ENCODE measurements around the gene ATMIN.

The ATMIN gene

DNA sequence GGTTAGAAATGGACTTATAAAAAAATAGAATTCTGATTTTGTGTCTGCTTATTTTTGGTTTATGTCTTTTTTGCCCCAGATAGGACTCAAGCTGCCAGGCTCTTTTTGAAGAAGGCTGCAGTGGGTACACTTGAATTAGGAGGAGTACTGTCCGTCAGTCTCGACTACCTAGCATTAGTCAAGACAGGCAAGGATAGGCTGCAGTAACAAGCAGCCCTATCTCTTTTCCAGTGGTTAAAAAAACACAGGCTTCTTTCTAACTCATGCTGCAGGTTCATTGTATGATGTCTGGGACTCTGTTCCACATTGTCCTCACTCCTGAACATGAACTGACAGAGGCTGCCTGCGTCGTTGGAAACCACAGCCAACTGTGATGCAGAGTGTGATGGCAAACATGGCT, 33.4 kb downstream of the ATMIN start:
- Histone ChIP-seq H3K4me1 (ENCODE audit: control insufficient read depth in 1 of 2, insufficient read depth in 1 of 2, low read depth in 1 of 2, low read length in 1 of 2) (no peaks in the 10 kb centered on the region), H3K9me3 (no peaks in the 10 kb centered on the region), H3K4me3 (ENCODE audit: low read depth in 1 of 2, low read length in 1 of 2) (no peak overlapping the region), H3K27me3 (no peaks in the 10 kb centered on the region), H3K27ac (no peak overlapping the region), H3K36me3 (no peaks in the 10 kb centered on the region)
- TF ChIP-seq, protein P1, sequence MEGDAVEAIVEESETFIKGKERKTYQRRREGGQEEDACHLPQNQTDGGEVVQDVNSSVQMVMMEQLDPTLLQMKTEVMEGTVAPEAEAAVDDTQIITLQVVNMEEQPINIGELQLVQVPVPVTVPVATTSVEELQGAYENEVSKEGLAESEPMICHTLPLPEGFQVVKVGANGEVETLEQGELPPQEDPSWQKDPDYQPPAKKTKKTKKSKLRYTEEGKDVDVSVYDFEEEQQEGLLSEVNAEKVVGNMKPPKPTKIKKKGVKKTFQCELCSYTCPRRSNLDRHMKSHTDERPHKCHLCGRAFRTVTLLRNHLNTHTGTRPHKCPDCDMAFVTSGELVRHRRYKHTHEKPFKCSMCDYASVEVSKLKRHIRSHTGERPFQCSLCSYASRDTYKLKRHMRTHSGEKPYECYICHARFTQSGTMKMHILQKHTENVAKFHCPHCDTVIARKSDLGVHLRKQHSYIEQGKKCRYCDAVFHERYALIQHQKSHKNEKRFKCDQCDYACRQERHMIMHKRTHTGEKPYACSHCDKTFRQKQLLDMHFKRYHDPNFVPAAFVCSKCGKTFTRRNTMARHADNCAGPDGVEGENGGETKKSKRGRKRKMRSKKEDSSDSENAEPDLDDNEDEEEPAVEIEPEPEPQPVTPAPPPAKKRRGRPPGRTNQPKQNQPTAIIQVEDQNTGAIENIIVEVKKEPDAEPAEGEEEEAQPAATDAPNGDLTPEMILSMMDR (IDR thresholded peaks at IDR 0.05), result no peak

DNA sequence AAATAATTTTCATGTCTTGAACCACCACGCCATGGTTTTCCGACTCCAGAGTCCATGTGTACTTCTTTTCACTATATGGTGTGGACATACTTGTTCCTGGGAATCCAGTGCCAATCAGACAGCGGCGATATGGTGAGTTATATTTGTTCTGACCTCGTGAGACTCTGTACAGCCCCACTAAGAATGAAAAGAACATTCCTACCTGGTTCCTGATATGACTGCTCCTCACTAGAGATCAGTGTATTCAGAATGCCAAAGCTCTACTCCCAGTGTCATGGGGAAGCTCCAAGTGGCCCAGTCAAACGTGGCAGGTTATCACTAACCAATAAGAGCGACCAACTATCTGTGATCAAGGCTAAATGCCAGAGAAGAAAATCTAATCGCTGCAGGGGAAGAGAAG, 35.3 kb downstream of the ATMIN start:
- Histone ChIP-seq H3K27ac (no peak overlapping the region), H3K4me1 (ENCODE audit: control insufficient read depth in 1 of 2, insufficient read depth in 1 of 2, low read depth in 1 of 2, low read length in 1 of 2) (peaks cover 0 to under 1% of the 10 kb centered on the region in 2 experiments), H3K27me3 (no peaks in the 10 kb centered on the region), H3K36me3 (no peaks in the 10 kb centered on the region), H3K9me3 (no peaks in the 10 kb centered on the region), H3K4me3 (ENCODE audit: low read depth in 1 of 2, low read length in 1 of 2) (no peak overlapping the region)
- TF ChIP-seq, protein P1 (IDR thresholded peaks at IDR 0.05), result no peak

DNA sequence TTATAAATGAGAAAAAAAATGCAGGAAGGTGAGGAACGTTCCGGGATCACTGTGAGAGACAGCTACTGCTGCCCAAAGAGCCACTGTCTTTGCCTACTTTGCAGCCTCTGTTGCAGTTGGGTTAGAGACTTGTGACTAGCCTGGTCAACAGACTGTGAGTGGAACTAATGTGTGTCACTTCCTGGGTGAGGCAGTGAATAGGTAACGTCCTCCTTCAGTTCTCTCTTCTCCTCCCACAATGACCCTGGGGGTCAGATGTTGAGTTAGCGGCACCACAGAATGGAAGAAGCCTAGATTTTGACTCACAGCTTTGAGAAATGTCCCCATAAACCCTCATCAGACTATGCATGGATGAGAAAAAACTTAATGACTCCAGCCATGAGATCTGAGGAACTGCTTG, 36.2 kb downstream of the ATMIN start:
- Histone ChIP-seq H3K4me3 (ENCODE audit: low read depth in 1 of 2, low read length in 1 of 2) (no peak overlapping the region), H3K27ac (no peak overlapping the region), H3K36me3 (no peaks in the 10 kb centered on the region), H3K27me3 (no peaks in the 10 kb centered on the region), H3K9me3 (no peaks in the 10 kb centered on the region), H3K4me1 (ENCODE audit: control insufficient read depth in 1 of 2, insufficient read depth in 1 of 2, low read depth in 1 of 2, low read length in 1 of 2) (peaks cover 4 to 8% of the 10 kb centered on the region in 2 experiments)
- TF ChIP-seq, protein P1 (IDR thresholded peaks at IDR 0.05), result no peak

DNA sequence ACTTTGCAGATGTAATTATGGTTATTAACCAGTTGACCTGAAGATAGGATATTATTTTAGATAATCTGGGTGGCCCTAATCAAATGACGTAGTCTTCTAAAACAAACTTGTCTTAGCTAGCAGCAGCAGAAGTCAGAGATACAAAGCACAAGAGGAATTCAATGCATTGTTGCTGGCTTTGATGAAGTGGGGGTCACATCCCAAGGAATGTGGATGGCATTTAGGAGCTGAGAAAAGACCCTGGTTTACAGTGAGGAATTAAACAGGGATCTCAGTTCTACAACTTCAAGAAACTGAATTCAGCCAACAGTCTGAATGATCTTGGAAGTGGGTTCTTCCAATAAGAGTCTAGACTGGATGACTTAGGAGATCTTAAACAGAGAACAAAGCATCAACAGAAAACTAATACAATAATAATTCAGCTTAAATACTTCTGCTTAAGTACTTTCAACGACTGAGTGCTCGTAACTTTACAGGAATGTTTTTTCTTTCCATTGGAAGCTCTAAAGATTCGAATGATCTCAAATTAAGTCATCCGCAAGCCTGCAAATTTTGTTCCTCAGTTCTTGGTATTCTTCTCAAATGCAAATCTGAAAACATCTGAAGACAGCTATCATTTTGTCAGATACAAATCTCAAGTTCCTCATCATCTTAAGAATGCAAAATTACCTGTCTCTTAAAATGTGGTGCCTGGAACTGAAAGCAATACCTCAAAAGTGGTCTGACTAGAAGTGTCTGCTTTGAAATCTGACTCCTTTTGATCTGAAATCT, 38.1 kb downstream of the ATMIN start:
- Histone ChIP-seq H3K4me3 (ENCODE audit: low read depth in 1 of 2, low read length in 1 of 2) (no peak overlapping the region), H3K9me3 (no peaks in the 10 kb centered on the region), H3K4me1 (ENCODE audit: control insufficient read depth in 1 of 2, insufficient read depth in 1 of 2, low read depth in 1 of 2, low read length in 1 of 2) (peaks cover 11 to 19% of the 10 kb centered on the region in 2 experiments), H3K27me3 (no peaks in the 10 kb centered on the region), H3K36me3 (no peaks in the 10 kb centered on the region), H3K27ac (no peak overlapping the region)
- TF ChIP-seq, protein P1 (IDR thresholded peaks at IDR 0.05), result no peak

DNA sequence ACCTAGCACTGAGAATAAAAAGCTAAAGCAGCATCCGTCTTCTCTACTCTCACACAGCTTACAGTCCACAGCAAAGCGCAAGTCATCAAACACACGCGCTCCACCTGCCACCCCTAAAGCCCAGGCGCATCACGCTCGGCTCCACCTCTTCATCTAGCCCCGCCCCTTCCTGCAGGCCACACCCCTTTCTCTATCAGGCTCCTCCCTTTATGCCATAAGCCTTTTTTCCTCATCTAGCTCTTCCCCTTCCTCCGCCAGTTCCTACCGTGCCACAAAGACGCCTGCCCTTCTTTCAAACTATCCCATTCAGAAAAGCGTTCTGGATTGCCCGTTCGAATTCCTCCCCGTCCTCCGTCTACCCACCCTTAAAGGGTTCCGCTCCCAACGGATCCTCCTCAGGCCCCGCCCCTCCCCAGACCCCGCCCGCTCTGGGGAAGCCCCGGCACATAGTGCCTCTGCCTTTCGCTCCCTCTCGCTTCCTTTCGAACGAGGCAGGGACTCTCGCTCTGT, 41.0 kb downstream of the ATMIN start:
- TF ChIP-seq, protein P1 (IDR thresholded peaks at IDR 0.05), result no peak
- no peaks in the 10 kb centered on the region for H3K36me3 ChIP-seq
- H3K27me3 ChIP-seq, result no peaks in the 10 kb centered on the region
- peak overlapping the region; percentile 82 to 99 for H3K4me3 ChIP-seq (ENCODE audit: low read depth in 1 of 2, low read length in 1 of 2)
- peak overlapping the region; percentile 91 for H3K27ac ChIP-seq
- peaks cover 11 to 19% of the 10 kb centered on the region in 2 experiments for H3K4me1 ChIP-seq (ENCODE audit: control insufficient read depth in 1 of 2, insufficient read depth in 1 of 2, low read depth in 1 of 2, low read length in 1 of 2)
- H3K9me3 ChIP-seq, result no peaks in the 10 kb centered on the region
